HG03045 (cell line): ENCODE results near the gene AKR1C1.
"Not testable (repeated sequence)": the region's sequence is repeated elsewhere in the genome, so short reads cannot be mapped to it uniquely, and the experiment has no call there.

Experiments
- ATAC-seq: cut with Tn5 transposase; IDR thresholded peaks from one replicate; pipeline ENCODE4 v1.9.1; 2021; ENCODE audit warnings: mild to moderate bottlenecking, moderate library complexity; ENCODE audit not compliant: unreplicated experiment

Gene AKR1C1

GRCh38 chr10:4962876-4963814 is at the start of gene AKR1C1:
Gene AKR1C1, plus strand, starts transcription at chr10:4963415. Its CDS starts 30 bp downstream, at chr10:4963445.
- not testable (repeated sequence) for ATAC-seq

- ATAC-seq = no peak
Observed at GRCh38 chr10:4914213-4914850, 48.9 kb upstream of the AKR1C1 start.

- no peak for ATAC-seq
Observed at GRCh38 chr10:4916086-4916716, 47.0 kb upstream of the AKR1C1 start.

- ATAC-seq = no peak
Observed at GRCh38 chr10:4918236-4918635, 45.0 kb upstream of the AKR1C1 start.

- not testable (repeated sequence) for ATAC-seq
Observed at GRCh38 chr10:4924482-4924881, 38.7 kb upstream of the AKR1C1 start.

GRCh38 chr10:4926400-4926799 is 36.8 kb upstream of the AKR1C1 start:
- no peak for ATAC-seq

- ATAC-seq = no peak
Observed at GRCh38 chr10:4931587-4931986, 31.6 kb upstream of the AKR1C1 start.

- ATAC-seq = no peak
Observed at GRCh38 chr10:4934391-4934987, 28.7 kb upstream of the AKR1C1 start.

- ATAC-seq = no peak
Observed at GRCh38 chr10:4937346-4937745, 25.9 kb upstream of the AKR1C1 start.

- no peak for ATAC-seq
Observed at GRCh38 chr10:4939224-4940072, 23.8 kb upstream of the AKR1C1 start.

- not testable (repeated sequence) for ATAC-seq
Observed at GRCh38 chr10:4940073-4940428, 23.2 kb upstream of the AKR1C1 start.

GRCh38 chr10:4940909-4941308 is 22.3 kb upstream of the AKR1C1 start:
- not testable (repeated sequence) for ATAC-seq

- no peak for ATAC-seq
Observed at GRCh38 chr10:4941540-4942330, 21.5 kb upstream of the AKR1C1 start.

- not testable (repeated sequence) for ATAC-seq
Observed at GRCh38 chr10:4942931-4943330, 20.3 kb upstream of the AKR1C1 start.

GRCh38 chr10:4943416-4943815 is 19.8 kb upstream of the AKR1C1 start:
- ATAC-seq = not testable (repeated sequence)

- no peak for ATAC-seq
Observed at GRCh38 chr10:4943821-4944220, 19.4 kb upstream of the AKR1C1 start.

GRCh38 chr10:4944841-4945240 is 18.4 kb upstream of the AKR1C1 start:
- no peak for ATAC-seq

- no peak for ATAC-seq
Observed at GRCh38 chr10:4945766-4946717, 17.2 kb upstream of the AKR1C1 start.
